GM12872 (cell line): ENCODE measurements around the gene DCP1B.

Source experiments
- TF ChIP-seq, protein P1 (sequence below): IDR thresholded peaks from 3 replicates; pipeline ENCODE4 v1.5.1; 2011; ENCODE audit warnings: low read depth, mild to moderate bottlenecking, low read length, moderate library complexity; ENCODE audit not compliant: insufficient read depth

DCP1B gene

DNA sequence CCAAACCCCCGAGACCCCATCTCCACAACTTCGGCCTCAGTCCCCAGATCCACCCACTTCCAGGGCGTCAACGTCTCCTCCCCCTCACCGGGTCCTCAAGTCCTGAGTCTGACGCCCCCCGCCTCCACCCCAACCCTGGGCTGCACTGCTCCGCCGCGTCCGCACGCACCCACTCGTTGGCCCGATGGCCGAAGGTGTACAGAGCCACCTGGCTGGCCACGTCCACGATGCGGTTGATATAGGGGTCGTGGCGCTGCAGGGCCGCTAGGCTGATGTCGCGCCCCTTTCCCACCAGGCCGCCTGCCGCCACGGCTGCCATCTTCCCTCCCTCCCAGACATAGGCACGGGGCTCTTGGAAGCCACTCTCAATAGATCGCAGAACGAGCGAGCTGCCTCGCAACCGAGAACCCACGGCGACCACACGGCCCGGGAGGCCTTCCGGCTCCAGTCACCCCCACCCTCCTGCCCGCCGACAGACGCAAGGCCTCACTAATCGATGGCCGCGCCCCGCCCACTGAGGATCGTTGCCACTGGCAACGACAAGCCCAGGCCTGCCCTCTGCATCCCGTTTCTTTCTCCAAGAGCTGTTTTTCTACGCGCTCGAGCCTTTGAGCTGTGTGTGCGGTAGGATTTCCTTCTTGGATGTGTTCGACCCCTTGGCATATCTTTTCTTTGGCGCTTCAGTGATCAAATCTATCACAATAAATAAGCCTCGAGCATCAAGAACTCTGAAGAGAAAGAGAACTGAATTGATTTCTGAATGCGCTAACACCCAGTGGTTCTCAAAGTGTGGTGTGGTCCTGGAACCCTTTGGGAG, at the start of gene DCP1B:
Gene DCP1B, minus strand, starts transcription at position 345 of the 817 bp plus-strand sequence. Its CDS starts 26 bp downstream, at position 319.
- TF ChIP-seq, protein P1, sequence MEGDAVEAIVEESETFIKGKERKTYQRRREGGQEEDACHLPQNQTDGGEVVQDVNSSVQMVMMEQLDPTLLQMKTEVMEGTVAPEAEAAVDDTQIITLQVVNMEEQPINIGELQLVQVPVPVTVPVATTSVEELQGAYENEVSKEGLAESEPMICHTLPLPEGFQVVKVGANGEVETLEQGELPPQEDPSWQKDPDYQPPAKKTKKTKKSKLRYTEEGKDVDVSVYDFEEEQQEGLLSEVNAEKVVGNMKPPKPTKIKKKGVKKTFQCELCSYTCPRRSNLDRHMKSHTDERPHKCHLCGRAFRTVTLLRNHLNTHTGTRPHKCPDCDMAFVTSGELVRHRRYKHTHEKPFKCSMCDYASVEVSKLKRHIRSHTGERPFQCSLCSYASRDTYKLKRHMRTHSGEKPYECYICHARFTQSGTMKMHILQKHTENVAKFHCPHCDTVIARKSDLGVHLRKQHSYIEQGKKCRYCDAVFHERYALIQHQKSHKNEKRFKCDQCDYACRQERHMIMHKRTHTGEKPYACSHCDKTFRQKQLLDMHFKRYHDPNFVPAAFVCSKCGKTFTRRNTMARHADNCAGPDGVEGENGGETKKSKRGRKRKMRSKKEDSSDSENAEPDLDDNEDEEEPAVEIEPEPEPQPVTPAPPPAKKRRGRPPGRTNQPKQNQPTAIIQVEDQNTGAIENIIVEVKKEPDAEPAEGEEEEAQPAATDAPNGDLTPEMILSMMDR: no peak

DNA sequence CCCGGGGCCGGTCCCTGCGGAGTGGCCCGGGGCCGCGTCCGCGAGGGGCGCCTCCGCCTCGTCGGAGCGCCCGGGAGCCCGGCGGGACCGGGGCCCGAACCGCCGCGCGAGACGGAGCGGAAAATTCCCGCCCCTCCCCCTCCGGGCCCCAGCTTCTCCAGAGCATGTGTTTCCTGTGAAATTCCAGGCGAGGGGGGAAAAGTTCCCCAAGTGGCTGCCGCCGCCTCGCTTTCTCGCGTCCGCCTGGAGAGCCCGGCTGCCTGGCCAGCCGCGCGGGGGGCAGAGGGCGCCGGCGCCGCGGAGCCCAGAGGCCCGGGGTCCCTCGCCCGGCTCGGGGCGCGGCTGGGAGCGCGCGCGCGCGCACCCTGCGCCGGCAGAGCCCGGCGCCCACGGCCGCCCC, 49.4 kb upstream of the DCP1B start:
- TF ChIP-seq, protein P1: no peak

DNA sequence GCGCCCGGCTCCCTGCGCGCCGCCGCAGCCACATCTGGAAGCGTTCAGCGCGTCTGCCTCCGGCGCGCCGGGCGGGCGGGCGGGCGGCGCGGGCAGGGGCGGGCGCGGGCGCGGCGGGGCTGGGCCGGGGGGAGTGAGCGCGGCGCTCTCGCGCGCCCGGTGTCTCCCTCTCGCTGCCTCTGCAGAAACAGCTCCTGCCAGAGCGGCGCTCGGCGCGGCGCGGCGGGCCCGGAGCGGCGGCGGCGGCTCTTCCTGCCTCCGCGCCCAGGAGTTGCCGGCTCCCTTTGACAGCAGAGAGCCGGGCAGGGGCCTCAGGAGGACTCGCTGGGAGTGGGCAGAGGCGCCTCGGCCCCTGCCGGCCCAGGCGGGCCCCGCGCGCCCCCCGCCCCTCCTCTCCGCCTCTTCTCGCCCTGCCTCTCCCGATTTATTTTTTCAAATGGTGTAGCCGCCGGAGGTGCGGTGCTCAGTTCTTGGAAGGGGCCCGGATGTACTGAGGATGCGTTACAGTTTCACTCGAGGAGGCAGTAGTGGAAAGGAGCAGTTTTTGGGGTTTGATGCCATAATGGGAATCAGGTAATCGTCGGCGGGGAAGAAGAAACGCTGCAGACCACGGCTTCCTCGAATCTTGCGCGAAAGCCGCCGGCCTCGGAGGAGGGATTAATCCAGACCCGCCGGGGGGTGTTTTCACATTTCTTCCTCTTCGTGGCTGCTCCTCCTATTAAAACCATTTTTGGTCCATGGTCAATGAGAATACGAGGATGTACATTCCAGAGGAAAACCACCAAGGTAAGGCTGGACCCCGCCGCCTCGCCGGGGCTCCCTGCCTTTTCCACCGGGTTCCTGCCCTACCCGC, 48.8 kb upstream of the DCP1B start, which contains the start of gene CACNA1C:
Gene CACNA1C, plus strand, starts transcription at position 162 of the 853 bp plus-strand sequence. Its CDS starts 576 bp downstream, at position 738.
- TF ChIP-seq, protein P1: no peak

DNA sequence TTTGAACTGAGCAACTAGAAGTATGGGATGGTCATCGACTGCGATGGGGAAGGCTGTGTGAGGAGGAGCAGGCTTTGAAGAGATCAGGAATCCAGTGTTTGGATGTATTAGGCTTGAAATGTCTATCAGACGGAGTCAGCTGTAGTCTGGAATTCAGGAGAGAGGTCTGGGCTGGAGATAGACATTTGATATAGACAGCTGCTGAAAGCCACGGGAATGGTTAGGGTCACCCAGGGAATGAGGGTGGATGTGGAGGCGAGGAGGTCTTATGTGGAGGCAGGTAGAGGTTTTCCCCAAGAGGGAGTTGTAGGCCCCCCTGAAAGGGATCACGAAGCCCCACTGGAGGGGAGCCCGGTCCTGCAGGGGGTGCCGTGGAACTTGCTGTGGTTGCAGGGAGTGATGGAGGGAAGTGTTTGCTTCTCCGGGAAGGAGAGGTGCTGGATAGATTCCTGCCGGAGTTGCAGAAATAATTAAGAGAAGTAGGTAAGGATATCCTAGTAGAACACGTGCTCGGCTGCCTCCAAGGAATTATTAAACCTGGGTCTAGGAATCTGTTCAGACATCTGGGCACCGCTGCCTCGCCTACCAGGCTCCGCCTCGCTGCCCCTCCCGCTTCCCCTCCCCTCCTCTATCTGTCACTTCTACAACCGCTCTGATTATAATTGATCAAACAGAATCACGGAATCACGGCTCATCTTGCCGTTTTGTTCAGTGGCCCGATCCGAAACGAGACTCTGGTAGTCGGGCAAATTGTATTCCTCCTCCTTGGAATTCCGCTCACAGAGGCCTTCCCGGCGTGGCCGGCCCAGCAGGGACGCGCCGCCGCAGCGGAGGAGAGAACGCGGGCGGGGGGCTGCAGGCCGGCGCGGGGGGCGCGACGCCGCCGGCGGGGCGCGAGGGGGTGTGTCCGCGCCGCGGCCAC, 47.7 kb upstream of the DCP1B start:
- TF ChIP-seq, protein P1: no peak

DNA sequence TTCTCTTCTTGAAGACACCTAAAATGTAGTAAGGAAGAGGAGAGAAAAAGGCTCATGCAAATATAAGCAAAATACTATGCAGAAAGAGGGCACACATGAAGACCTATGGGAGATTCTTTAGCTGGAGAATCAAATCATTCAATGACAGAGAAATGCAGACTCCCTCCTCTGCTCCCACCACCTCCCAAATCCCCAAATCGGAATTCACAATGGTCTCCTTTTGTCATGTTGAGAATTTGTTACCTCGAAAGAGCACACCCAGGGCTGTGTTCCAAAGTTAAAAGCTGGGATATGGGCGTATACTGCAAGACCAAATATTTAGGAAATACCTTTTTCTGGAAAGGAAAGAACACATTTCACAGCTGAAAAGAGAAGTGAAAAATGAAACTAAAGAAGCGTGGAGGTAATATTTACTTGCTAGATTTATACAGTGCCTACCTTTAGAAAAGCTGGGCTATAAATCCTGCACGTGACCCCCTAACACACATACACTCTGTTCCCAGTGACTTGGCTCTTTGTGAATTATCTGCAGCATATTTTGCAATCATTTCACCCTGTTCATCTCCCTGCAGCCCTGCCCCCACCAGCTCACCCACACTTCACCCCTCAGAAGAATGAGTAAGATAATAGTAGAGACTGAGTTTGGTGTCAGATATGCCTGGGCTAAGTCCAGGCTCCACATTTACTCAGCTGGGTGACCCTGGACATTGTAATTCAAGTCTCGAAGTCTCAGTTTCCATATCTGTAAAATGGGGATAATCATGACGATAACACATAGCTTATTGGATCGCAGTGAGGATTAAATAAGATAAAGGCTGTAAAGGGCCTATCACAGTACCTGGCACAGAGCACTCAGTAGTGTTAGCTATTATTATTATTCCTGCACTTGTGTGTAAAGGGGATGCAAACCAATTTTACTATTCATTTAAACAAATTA, 45.6 kb upstream of the DCP1B start:
- TF ChIP-seq, protein P1: no peak

DNA sequence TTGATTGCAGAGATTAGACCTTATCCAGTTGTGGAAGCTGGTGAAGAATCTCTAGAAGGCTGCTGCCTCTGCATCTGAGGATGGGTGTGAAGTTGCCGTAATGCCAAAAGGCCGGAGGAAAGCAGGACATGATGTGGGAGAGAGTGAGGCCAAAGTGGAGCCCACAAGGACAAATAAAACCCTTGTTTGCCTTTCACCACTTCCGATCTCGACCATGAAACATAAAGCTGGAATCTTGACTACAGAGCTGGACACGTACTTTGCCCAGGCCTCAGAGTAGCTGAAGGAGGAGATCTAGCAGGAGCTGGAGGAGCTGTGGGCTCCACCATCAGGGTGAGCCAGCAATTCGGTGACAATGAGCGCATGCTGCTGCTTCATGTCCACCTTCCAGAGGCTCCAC, 43.5 kb upstream of the DCP1B start:
- TF ChIP-seq, protein P1: no peak
